HEK293 (cell line): ENCODE results near the gene XRCC2.
A peak's percentile ranks its signal among the peaks of the same experiment; 100 is the strongest.

ENCODE experiments used
- ATF2 ChIP-seq: fragments of 450-650 bp; formaldehyde crosslinking; IDR thresholded peaks from 2 replicates; pipeline ENCODE4 v1.5.1; 2016; ENCODE audit warnings: missing biosample characterization, missing genetic modification characterization, low read depth
- BCL11A ChIP-seq: fragments of 450-650 bp; formaldehyde crosslinking; IDR thresholded peaks from 2 replicates; pipeline ENCODE4 v1.5.1; 2016; ENCODE audit warnings: low read depth, missing biosample characterization, missing genetic modification characterization
- HOXA7 ChIP-seq: sonication (generic); formaldehyde crosslinking; IDR thresholded peaks from 2 replicates; pipeline ENCODE4 v1.8.1; 2022; ENCODE audit warnings: missing genetic modification reagents, borderline replicate concordance
- HOXC10 ChIP-seq: sonication (generic); formaldehyde crosslinking; IDR thresholded peaks from 2 replicates; pipeline ENCODE4 v1.8.1; 2023; ENCODE audit warnings: mild to moderate bottlenecking, missing genetic modification reagents
- INSM2 ChIP-seq: fragments of 450-650 bp; formaldehyde crosslinking; IDR thresholded peaks from 2 replicates; pipeline ENCODE4 v1.5.1; 2016; ENCODE audit warnings: missing biosample characterization, missing genetic modification characterization
- KLF16 ChIP-seq: fragments of 450-650 bp; formaldehyde crosslinking; IDR thresholded peaks from 2 replicates; pipeline ENCODE4 v1.5.1; 2017; ENCODE audit warnings: missing biosample characterization, missing genetic modification characterization
- PRDM4 ChIP-seq: fragments of 450-650 bp; formaldehyde crosslinking; IDR thresholded peaks from 2 replicates; pipeline ENCODE4 v1.5.1; 2017; ENCODE audit warnings: missing biosample characterization, missing genetic modification characterization
- SCRT1 ChIP-seq: fragments of 450-650 bp; formaldehyde crosslinking; IDR thresholded peaks from 2 replicates; pipeline ENCODE4 v1.5.1; 2016; ENCODE audit warnings: missing biosample characterization, missing genetic modification characterization, borderline replicate concordance
- WT1 ChIP-seq: fragments of 450-650 bp; formaldehyde crosslinking; IDR thresholded peaks from 2 replicates; pipeline ENCODE4 v1.5.1; 2016; ENCODE audit warnings: missing biosample characterization, missing genetic modification characterization
- ZBTB11 ChIP-seq: fragments of 450-650 bp; formaldehyde crosslinking; conservative IDR thresholded peaks from 2 replicates; pipeline ENCODE4 v1.5.1; 2016; ENCODE audit warnings: low read depth, missing biosample characterization, missing genetic modification characterization
- ZFP37 ChIP-seq: fragments of 450-650 bp; formaldehyde crosslinking; IDR thresholded peaks from 2 replicates; pipeline ENCODE4 v1.5.1; 2016; ENCODE audit warnings: missing biosample characterization, missing genetic modification characterization
- ZNF121 ChIP-seq: fragments of 450-650 bp; formaldehyde crosslinking; IDR thresholded peaks from 2 replicates; pipeline ENCODE4 v1.5.1; 2016; ENCODE audit warnings: missing biosample characterization, missing genetic modification characterization
- ZNF157 ChIP-seq: fragments of 450-650 bp; formaldehyde crosslinking; IDR thresholded peaks from 2 replicates; pipeline ENCODE4 v1.5.1; 2016; ENCODE audit warnings: missing biosample characterization, missing genetic modification characterization
- ZNF174 ChIP-seq: fragments of 450-650 bp; formaldehyde crosslinking; IDR thresholded peaks from 2 replicates; pipeline ENCODE4 v1.5.0; 2017; ENCODE audit warnings: missing biosample characterization, mild to moderate bottlenecking, missing genetic modification characterization
- ZNF2 ChIP-seq: fragments of 450-650 bp; formaldehyde crosslinking; IDR thresholded peaks from 2 replicates; pipeline ENCODE4 v1.5.1; 2016; ENCODE audit warnings: missing biosample characterization, missing genetic modification characterization
- ZNF23 ChIP-seq: fragments of 450-650 bp; formaldehyde crosslinking; IDR thresholded peaks from 2 replicates; pipeline ENCODE4 v1.5.1; 2016; ENCODE audit warnings: missing biosample characterization, missing genetic modification characterization, borderline replicate concordance
- ZNF248 ChIP-seq: fragments of 450-650 bp; formaldehyde crosslinking; IDR thresholded peaks from 2 replicates; pipeline ENCODE4 v1.5.1; 2017; ENCODE audit warnings: missing biosample characterization, missing genetic modification characterization
- ZNF391 ChIP-seq: fragments of 450-650 bp; formaldehyde crosslinking; IDR thresholded peaks from 2 replicates; pipeline ENCODE4 v1.5.1; 2016; ENCODE audit warnings: low read depth, missing biosample characterization, missing genetic modification characterization, borderline replicate concordance
- ZNF423 ChIP-seq: fragments of 450-650 bp; formaldehyde crosslinking; IDR thresholded peaks from 2 replicates; pipeline ENCODE4 v1.5.1; 2016; ENCODE audit warnings: missing biosample characterization, missing genetic modification characterization
- ZNF426 ChIP-seq: fragments of 450-650 bp; formaldehyde crosslinking; IDR thresholded peaks from 2 replicates; pipeline ENCODE4 v1.5.1; 2017; ENCODE audit warnings: missing biosample characterization, missing genetic modification characterization, mild to moderate bottlenecking, inconsistent platforms, moderate library complexity
- ZNF521 ChIP-seq: fragments of 450-650 bp; formaldehyde crosslinking; IDR thresholded peaks from 2 replicates; pipeline ENCODE4 v1.5.1; 2017; ENCODE audit warnings: missing biosample characterization, mild to moderate bottlenecking, missing genetic modification characterization
- ZNF548 ChIP-seq: fragments of 450-650 bp; formaldehyde crosslinking; IDR thresholded peaks from 2 replicates; pipeline ENCODE4 v1.5.1; 2016; ENCODE audit warnings: missing biosample characterization, missing genetic modification characterization
- ZNF558 ChIP-seq: fragments of 450-650 bp; formaldehyde crosslinking; IDR thresholded peaks from 2 replicates; pipeline ENCODE4 v1.5.1; 2016; ENCODE audit warnings: missing biosample characterization, missing genetic modification characterization
- ZNF777 ChIP-seq: fragments of 450-650 bp; formaldehyde crosslinking; IDR thresholded peaks from 2 replicates; pipeline ENCODE4 v1.5.1; 2017; ENCODE audit warnings: missing biosample characterization, missing genetic modification characterization, borderline replicate concordance
- ZSCAN23 ChIP-seq: fragments of 450-650 bp; formaldehyde crosslinking; IDR thresholded peaks from 2 replicates; pipeline ENCODE4 v1.5.1; 2016; ENCODE audit warnings: missing biosample characterization, missing genetic modification characterization
- ZXDB ChIP-seq: fragments of 450-650 bp; formaldehyde crosslinking; IDR thresholded peaks from 2 replicates; pipeline ENCODE4 v1.5.1; 2016; ENCODE audit warnings: missing biosample characterization, missing genetic modification characterization
- TF ChIP-seq, protein P1 (sequence below): fragments of 450-650 bp; formaldehyde crosslinking; IDR thresholded peaks from 2 replicates; pipeline ENCODE4 v1.5.1; 2016; ENCODE audit warnings: missing biosample characterization, missing genetic modification characterization

The XRCC2 gene

DNA sequence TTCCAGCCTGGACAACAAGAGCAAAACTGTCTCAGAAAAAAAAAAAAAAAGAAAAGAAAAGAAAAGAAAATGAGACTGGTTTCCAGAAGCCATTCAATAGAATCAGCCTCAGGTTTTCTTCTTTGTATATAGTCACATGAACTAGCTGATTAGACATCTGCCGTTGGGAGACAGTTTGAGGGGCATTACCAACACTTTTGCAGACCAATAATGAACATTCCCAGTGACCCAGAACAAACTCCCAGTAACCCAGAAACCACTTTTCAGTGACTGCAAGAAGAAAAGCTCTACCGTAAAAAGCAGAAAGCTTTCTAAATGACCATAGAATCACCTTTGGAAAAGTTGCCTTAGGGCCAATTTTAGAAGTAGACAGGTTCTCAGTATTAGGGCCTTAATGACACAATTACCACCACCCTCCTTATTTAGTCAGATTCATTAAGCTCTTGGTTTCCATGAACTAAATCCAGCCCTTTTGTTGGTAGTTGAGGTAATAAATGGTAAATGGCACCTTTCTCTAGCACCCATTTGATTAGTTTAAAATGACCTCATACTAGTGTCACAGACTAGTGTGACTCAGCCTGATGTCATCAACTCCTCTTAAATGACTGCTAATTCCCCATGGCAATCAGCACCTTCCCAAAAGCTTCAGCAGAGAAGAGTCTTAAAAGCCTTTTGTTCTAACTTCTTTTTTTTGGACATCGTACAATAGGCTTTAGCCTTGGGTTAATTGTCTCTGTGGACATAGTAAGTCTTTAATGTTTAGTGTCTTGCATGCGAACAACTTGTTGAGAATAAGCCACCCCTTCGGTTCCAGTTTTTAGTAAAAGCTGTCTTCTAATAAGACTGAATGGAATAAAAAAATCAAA lies 33.6 kb upstream of the XRCC2 start (continued):
- TF ChIP-seq ZSCAN23 (tag by site-specific recombination) (peak; percentile 85; the same call in 1 of the 2 replicates), ZFP37 (tag by site-specific recombination) (peak; percentile 76; the same call in 1 of the 2 replicates), ZNF558 (tag by site-specific recombination) (peak; percentile 87), WT1 (tag by site-specific recombination) (0 out of 2 replicates have a peak, but pooled peaks have one; percentile 58), KLF16 (tag by site-specific recombination) (0 out of 2 replicates have a peak, but pooled peaks have one; percentile 54), ZXDB (peak; percentile 41; the same call in 1 of the 2 replicates), ZNF423 (tag by site-specific recombination) (no peak), ZNF426 (no peak), HOXC10 (no peak), ATF2 (tag by site-specific recombination) (peak; percentile 97), INSM2 (tag by site-specific recombination) (peak; percentile 92), ZNF157 (tag by site-specific recombination) (no peak), BCL11A (tag by site-specific recombination) (peak; percentile 84; the same call in 1 of the 2 replicates), ZNF23 (tag by site-specific recombination) (no peak), ZNF548 (tag by site-specific recombination) (no peak), ZBTB11 (tag by site-specific recombination) (no peak), PRDM4 (peak; percentile 29; the same call in 1 of the 2 replicates), ZNF121 (tag by site-specific recombination) (no peak), HOXA7 (CRISPR knock-in tag) (no peak), ZNF174 (tag by site-specific recombination) (no peak), ZNF521 (tag by site-specific recombination) (no peak), ZNF248 (no peak), ZNF2 (no peak), ZNF777 (no peak), SCRT1 (no peak), ZNF391 (tag by site-specific recombination) (peak; percentile 92)
- TF ChIP-seq, protein P1, sequence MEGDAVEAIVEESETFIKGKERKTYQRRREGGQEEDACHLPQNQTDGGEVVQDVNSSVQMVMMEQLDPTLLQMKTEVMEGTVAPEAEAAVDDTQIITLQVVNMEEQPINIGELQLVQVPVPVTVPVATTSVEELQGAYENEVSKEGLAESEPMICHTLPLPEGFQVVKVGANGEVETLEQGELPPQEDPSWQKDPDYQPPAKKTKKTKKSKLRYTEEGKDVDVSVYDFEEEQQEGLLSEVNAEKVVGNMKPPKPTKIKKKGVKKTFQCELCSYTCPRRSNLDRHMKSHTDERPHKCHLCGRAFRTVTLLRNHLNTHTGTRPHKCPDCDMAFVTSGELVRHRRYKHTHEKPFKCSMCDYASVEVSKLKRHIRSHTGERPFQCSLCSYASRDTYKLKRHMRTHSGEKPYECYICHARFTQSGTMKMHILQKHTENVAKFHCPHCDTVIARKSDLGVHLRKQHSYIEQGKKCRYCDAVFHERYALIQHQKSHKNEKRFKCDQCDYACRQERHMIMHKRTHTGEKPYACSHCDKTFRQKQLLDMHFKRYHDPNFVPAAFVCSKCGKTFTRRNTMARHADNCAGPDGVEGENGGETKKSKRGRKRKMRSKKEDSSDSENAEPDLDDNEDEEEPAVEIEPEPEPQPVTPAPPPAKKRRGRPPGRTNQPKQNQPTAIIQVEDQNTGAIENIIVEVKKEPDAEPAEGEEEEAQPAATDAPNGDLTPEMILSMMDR: no peak
